IMR-90 (cell line): Measurements from ENCODE around the gene XPO6. TPM values are rescaled to one million over a fixed set of nuclear protein-coding genes. Genes with fewer than 3 reads are reported as not detected.

Source experiments
- ATAC-seq: fragments of 200-7000 bp; cut with Tn5 transposase; 2 replicates; pipeline ENCODE4 v1.9.1; 2020; ENCODE audit warnings: low read depth, mild to moderate bottlenecking, moderate library complexity
- BruUV-seq: library from RNA; stranded (reverse); fragments of 400-500 nt; replicated peaks from 2 replicates; lab custom pipeline; 2021; lab: Mats Ljungman, UMichigan
- CTCF ChIA-PET: fragments of 300-600 bp; formaldehyde crosslinking; extraction: SDS; loops from one replicate; lab custom pipeline; 2021; ENCODE audit warnings: antibody characterized with exemption; lab: Yijun Ruan, JAX
- POLR2A ChIA-PET: fragments of 300-600 bp; sonication (Branson Sonifier 250); formaldehyde crosslinking; loops from one replicate; lab custom pipeline; 2022; ENCODE audit warnings: antibody characterized with exemption; ENCODE audit not compliant: unreplicated experiment; lab: Charles Lee
- DNase-seq: peaks from one replicate; pipeline ENCODE4 v3.0.0; 2013
- H2AFZ ChIP-seq: replicated peaks from 2 replicates; pipeline ENCODE3; 2013; ENCODE audit warnings: low read length, mild to moderate bottlenecking; ENCODE audit not compliant: poor library complexity
- H2AK5ac ChIP-seq: 2 replicates; pipeline ENCODE4 v1.6.1; 2013; ENCODE audit warnings: low read depth, low read length, inconsistent platforms
- H2AK9ac ChIP-seq: replicated peaks from 2 replicates; pipeline ENCODE3; 2013; ENCODE audit warnings: mild to moderate bottlenecking, low read depth, low read length, moderate library complexity; ENCODE audit not compliant: poor library complexity
- H2BK120ac ChIP-seq: 2 replicates; pipeline ENCODE4 v1.6.1; 2013; ENCODE audit warnings: low read depth, low read length, inconsistent platforms
- H2BK15ac ChIP-seq: 3 replicates; pipeline ENCODE4 v1.6.1; 2013; ENCODE audit warnings: low read depth, low read length, inconsistent platforms
- H2BK20ac ChIP-seq: 2 replicates; pipeline ENCODE4 v1.6.1; 2013; ENCODE audit warnings: low read depth, mild to moderate bottlenecking, inconsistent platforms, low read length, moderate library complexity
- H2BK5ac ChIP-seq: 2 replicates; pipeline ENCODE4 v1.6.1; 2013; ENCODE audit warnings: mild to moderate bottlenecking, low read depth, low read length, inconsistent platforms; ENCODE audit not compliant: poor library complexity, severe bottlenecking
- H3K14ac ChIP-seq: replicated peaks from 2 replicates; pipeline ENCODE4 v1.6.1; 2013; ENCODE audit warnings: low read depth, low read length, inconsistent platforms
- H3K18ac ChIP-seq: 2 replicates; pipeline ENCODE4 v1.6.1; 2013; ENCODE audit warnings: low read depth, low read length, control low read depth
- H3K23ac ChIP-seq: 2 replicates; pipeline ENCODE4 v1.6.1; 2013; ENCODE audit warnings: low read depth, low read length, inconsistent platforms
- H3K27ac ChIP-seq: 2 replicates; pipeline ENCODE4 v1.5.1; 2013; ENCODE audit warnings: mild to moderate bottlenecking, control low read depth, low read length; ENCODE audit not compliant: insufficient read depth
- H3K27me3 ChIP-seq: 2 replicates; pipeline ENCODE4 v1.6.1; 2013; ENCODE audit warnings: low read length; ENCODE audit not compliant: control insufficient read depth, insufficient read depth
- H3K36me3 ChIP-seq: 2 replicates; pipeline ENCODE4 v1.6.1; 2013; ENCODE audit warnings: low read length, mixed read lengths; ENCODE audit not compliant: control insufficient read depth, insufficient read depth
- H3K4ac ChIP-seq: 2 replicates; pipeline ENCODE4 v1.6.1; 2013; ENCODE audit warnings: low read depth, low read length, inconsistent platforms
- H3K4me1 ChIP-seq: 2 replicates; pipeline ENCODE4 v1.6.1; 2013; ENCODE audit warnings: low read length, mixed read lengths; ENCODE audit not compliant: control insufficient read depth, insufficient read depth
- H3K4me2 ChIP-seq: 2 replicates; pipeline ENCODE4 v1.6.1; 2013; ENCODE audit warnings: low read depth, mild to moderate bottlenecking, control low read depth, low read length, moderate library complexity
- H3K4me3 ChIP-seq: 2 replicates; pipeline ENCODE4 v1.5.1; 2013; ENCODE audit warnings: low read depth, mild to moderate bottlenecking, control low read depth, low read length, moderate library complexity; ENCODE audit not compliant: insufficient read depth
- H3K56ac ChIP-seq: 2 replicates; pipeline ENCODE4 v1.6.1; 2013; ENCODE audit warnings: low read length, inconsistent platforms; ENCODE audit not compliant: insufficient read depth; ENCODE audit errors: extremely low read depth
- H3K79me1 ChIP-seq, 2 experiments: 2 replicates each; pipeline ENCODE4 v1.6.1; 2013; ENCODE audit warnings: low read length in 2 of 2, inconsistent platforms in 1 of 2, low read depth in 1 of 2
- H3K9ac ChIP-seq: 2 replicates; pipeline ENCODE4 v1.6.1; 2013; ENCODE audit warnings: low read depth, low read length, control low read depth
- H3K9me1 ChIP-seq: 2 replicates; pipeline ENCODE4 v1.6.1; 2013; ENCODE audit warnings: low read length, inconsistent platforms; ENCODE audit not compliant: insufficient read depth
- H3K9me3 ChIP-seq: 2 replicates; pipeline ENCODE4 v1.6.1; 2013; ENCODE audit warnings: low read length; ENCODE audit not compliant: control insufficient read depth, insufficient read depth
- H4K20me1 ChIP-seq: 2 replicates; pipeline ENCODE4 v1.6.1; 2013; ENCODE audit warnings: low read length, inconsistent platforms; ENCODE audit not compliant: insufficient read depth
- H4K5ac ChIP-seq: 2 replicates; pipeline ENCODE4 v1.6.1; 2013; ENCODE audit warnings: mild to moderate bottlenecking, low read depth, low read length, control low read depth
- H4K8ac ChIP-seq, 2 experiments: 2 replicates each; pipeline ENCODE4 v1.6.1; 2013; ENCODE audit warnings: low read depth in 2 of 2, low read length in 2 of 2, control low read depth in 1 of 2, inconsistent platforms in 1 of 2
- H4K91ac ChIP-seq: 2 replicates; pipeline ENCODE4 v1.6.1; 2013; ENCODE audit warnings: low read depth, low read length, inconsistent platforms; ENCODE audit not compliant: insufficient read depth
- BHLHE40 ChIP-seq: fragments of 150-350 bp; IDR thresholded peaks from 2 replicates; pipeline ENCODE4 v1.6.1; 2016; ENCODE audit warnings: mild to moderate bottlenecking, low read depth, low read length
- CEBPB ChIP-seq: IDR thresholded peaks from 2 replicates; pipeline ENCODE4 v1.6.1; 2012; ENCODE audit warnings: low read depth, low read length, improper control_type of control experiment
- CHD1 ChIP-seq: IDR thresholded peaks from 2 replicates; pipeline ENCODE4 v1.6.1; 2012; ENCODE audit warnings: low read depth, low read length, improper control_type of control experiment
- ELK1 ChIP-seq: fragments of 150-350 bp; IDR thresholded peaks from 2 replicates; pipeline ENCODE4 v1.6.1; 2016; ENCODE audit warnings: low read depth, mild to moderate bottlenecking, low read length, moderate library complexity, borderline replicate concordance
- FOS ChIP-seq: fragments of 150-350 bp; IDR thresholded peaks from 2 replicates; pipeline ENCODE4 v1.6.1; 2016; ENCODE audit warnings: low read depth, low read length
- MAFK ChIP-seq: IDR thresholded peaks from 2 replicates; pipeline ENCODE4 v1.6.1; 2012; ENCODE audit warnings: low read depth, low read length, improper control_type of control experiment
- MAZ ChIP-seq: IDR thresholded peaks from 2 replicates; pipeline ENCODE4 v1.6.1; 2012; ENCODE audit warnings: low read depth, mild to moderate bottlenecking, low read length, improper control_type of control experiment, moderate library complexity, borderline replicate concordance
- MXI1 ChIP-seq: IDR thresholded peaks from 2 replicates; pipeline ENCODE4 v1.6.1; 2012; ENCODE audit warnings: low read depth, mild to moderate bottlenecking, low read length, moderate library complexity, borderline replicate concordance
- NFE2L2 ChIP-seq: fragments of 150-350 bp; IDR thresholded peaks from 2 replicates; pipeline ENCODE4 v1.6.1; 2016; ENCODE audit warnings: low read depth, mild to moderate bottlenecking, low read length
- POLR2A ChIP-seq: IDR thresholded peaks from 2 replicates; pipeline ENCODE4 v1.6.1; 2012; ENCODE audit warnings: mild to moderate bottlenecking, low read depth, low read length
- RAD21 ChIP-seq: IDR thresholded peaks from 2 replicates; pipeline ENCODE4 v1.6.1; 2012; ENCODE audit warnings: low read length, improper control_type of control experiment
- RCOR1 ChIP-seq: IDR thresholded peaks from 2 replicates; pipeline ENCODE4 v1.6.1; 2012; ENCODE audit warnings: mild to moderate bottlenecking, low read length, improper control_type of control experiment; ENCODE audit not compliant: insufficient replicate concordance
- RFX5 ChIP-seq: IDR thresholded peaks from 2 replicates; pipeline ENCODE4 v1.8.0; 2012; ENCODE audit warnings: low read depth, mild to moderate bottlenecking, low read length, moderate library complexity
- SMC3 ChIP-seq: fragments of 150-350 bp; IDR thresholded peaks from 2 replicates; pipeline ENCODE4 v1.6.1; 2016; ENCODE audit warnings: low read depth, mild to moderate bottlenecking, antibody characterized with exemption, low read length, moderate library complexity
- USF2 ChIP-seq: fragments of 150-350 bp; IDR thresholded peaks from 2 replicates; pipeline ENCODE4 v1.6.1; 2017; ENCODE audit warnings: mild to moderate bottlenecking, antibody characterized with exemption, low read length, low read depth
- WGBS, 2 experiments: methylation state at CpG; one replicate each; pipeline versions ENCODE4 v1.1.5 to v1.1.7; 2013; ENCODE audit warnings: missing lambda C conversion rate in 2 of 2; ENCODE audit not compliant: insufficient read length in 1 of 2; ENCODE audit errors: extremely low coverage in 2 of 2; 5-methylcytosine and 5-hydroxymethylcytosine counted together
- dilution Hi-C: fragments of 300-500 bp; cut with HindIII; formaldehyde crosslinking; loops from one replicate; pipeline ENCODE4 v1.14.3; 2018; ENCODE audit warnings: low sequenced_read_pairs; ENCODE audit not compliant: unreplicated experiment
- in situ Hi-C: fragments of 300-500 bp; cut with MboI; formaldehyde crosslinking; loops from 3 replicates; pipeline ENCODE4 v1.14.3; 2019; ENCODE audit warnings: low sequenced_read_pairs, inconsistent platforms, mixed read lengths
- intact Hi-C: fragments of 100-400 bp; cut with micrococcal nuclease; formaldehyde crosslinking; loops from 2 replicates; pipeline ENCODE4 v1.10.0; 2022
- polyA plus RNA-seq, 3 experiments: library from polyadenylated mRNA; depleted of rRNA; stranded (reverse); fragments of >200 nt; gene quantifications; 2 replicates each; pipeline ENCODE4 v1.2.3, GENCODE V29; 2012; ENCODE audit warnings: low replicate concordance in 1 of 3
- total RNA-seq: library from RNA; depleted of rRNA; stranded (reverse); fragments of >200 nt; gene quantifications from 2 replicates; pipeline ENCODE4 v1.2.3, GENCODE V29; 2012

The XPO6 gene
- total and polyA plus RNA-seq, 2 of the 4 experiments (the other 2 are of a cell fraction): 108 to 184 TPM

- Histone ChIP-seq H3K27me3 (peaks cover 6% of the 10 kb centered on the region), H3K4me1 (no peaks in the 10 kb centered on the region), H2BK20ac (no peak overlapping the region), H2AK9ac (no peak overlapping the region), H3K4me3 (no peak overlapping the region), H3K36me3 (no peaks in the 10 kb centered on the region), H3K27ac (no peak overlapping the region), H3K23ac (no peak overlapping the region), H2AFZ (no peak overlapping the region), H3K9me1 (no peaks in the 10 kb centered on the region), H3K79me1 (no peaks in the 10 kb centered on the region), H2BK15ac (no peak overlapping the region), H3K4ac (no peak overlapping the region), H2BK120ac (no peak overlapping the region), H4K8ac (no peak overlapping the region), H2BK5ac (no peak overlapping the region), H3K9me3 (peaks cover 3% of the 10 kb centered on the region; the same call in 1 of the 2 replicates), H3K14ac (no peak overlapping the region), H3K56ac (no peak overlapping the region), H2AK5ac (no peak overlapping the region), H3K9ac (no peak overlapping the region), H3K4me2 (no peak overlapping the region), H4K91ac (no peak overlapping the region), H3K18ac (no peak overlapping the region), H4K20me1 (no peaks in the 10 kb centered on the region), H4K5ac (no peak overlapping the region)
- intact Hi-C loops: no loop called here
- ATAC-seq: no peak
- no peak for DNase-seq
- no TSS peak for BruUV-seq
- TF ChIP-seq SMC3: no peak
- TF ChIP-seq USF2: no peak
- TF ChIP-seq RAD21: no peak
- TF ChIP-seq RFX5: no peak
- no peak for TF ChIP-seq ELK1
- TF ChIP-seq POLR2A: no peak
- no peak for TF ChIP-seq CEBPB
- TF ChIP-seq MAFK: no peak
- TF ChIP-seq BHLHE40: no peak
- TF ChIP-seq FOS: no peak
- TF ChIP-seq MXI1: no peak
- no peak for TF ChIP-seq CHD1
- TF ChIP-seq RCOR1: no peak
- TF ChIP-seq NFE2L2: no peak
- TF ChIP-seq MAZ: no peak
- ChIA-PET CTCF (no interaction called here), POLR2A (interaction anchor here (0.6 kb wide), 1 partner anchor 58 kb away, joined by 10 read pairs; no protein-coding TSS in a partner anchor)
- dilution Hi-C loops: no loop called here
- in situ Hi-C loops: no loop called here
- 81% methylated on average over 5 of the region's 6 CpGs; no CpG with 5 or more reads in 1 of the 2 experiments for WGBS, 2 experiments
Measured at GRCh38 chr16:28241924-28242323, 30.2 kb upstream of the XPO6 start.
